IMR-90 (cell line): ENCODE results near the gene TMTC1. TPM values are rescaled to one million over a fixed set of nuclear protein-coding genes. Genes with fewer than 3 reads are reported as not detected.

Source experiments
- ATAC-seq: fragments of 200-7000 bp; cut with Tn5 transposase; 2 replicates; pipeline ENCODE4 v1.9.1; 2020; ENCODE audit warnings: low read depth, mild to moderate bottlenecking, moderate library complexity
- BruUV-seq: library from RNA; stranded (reverse); fragments of 400-500 nt; replicated peaks from 2 replicates; lab custom pipeline; 2021; lab: Mats Ljungman, UMichigan
- CTCF ChIA-PET: fragments of 300-600 bp; formaldehyde crosslinking; extraction: SDS; loops from one replicate; lab custom pipeline; 2021; ENCODE audit warnings: antibody characterized with exemption; lab: Yijun Ruan, JAX
- POLR2A ChIA-PET: fragments of 300-600 bp; sonication (Branson Sonifier 250); formaldehyde crosslinking; loops from one replicate; lab custom pipeline; 2022; ENCODE audit warnings: antibody characterized with exemption; ENCODE audit not compliant: unreplicated experiment; lab: Charles Lee
- DNase-seq: peaks from one replicate; pipeline ENCODE4 v3.0.0; 2013
- H2AFZ ChIP-seq: replicated peaks from 2 replicates; pipeline ENCODE3; 2013; ENCODE audit warnings: low read length, mild to moderate bottlenecking; ENCODE audit not compliant: poor library complexity
- H2AK5ac ChIP-seq: 2 replicates; pipeline ENCODE4 v1.6.1; 2013; ENCODE audit warnings: low read depth, low read length, inconsistent platforms
- H2AK9ac ChIP-seq: replicated peaks from 2 replicates; pipeline ENCODE3; 2013; ENCODE audit warnings: mild to moderate bottlenecking, low read depth, low read length, moderate library complexity; ENCODE audit not compliant: poor library complexity
- H2BK120ac ChIP-seq: 2 replicates; pipeline ENCODE4 v1.6.1; 2013; ENCODE audit warnings: low read depth, low read length, inconsistent platforms
- H2BK15ac ChIP-seq: 3 replicates; pipeline ENCODE4 v1.6.1; 2013; ENCODE audit warnings: low read depth, low read length, inconsistent platforms
- H2BK20ac ChIP-seq: 2 replicates; pipeline ENCODE4 v1.6.1; 2013; ENCODE audit warnings: low read depth, mild to moderate bottlenecking, inconsistent platforms, low read length, moderate library complexity
- H2BK5ac ChIP-seq: 2 replicates; pipeline ENCODE4 v1.6.1; 2013; ENCODE audit warnings: mild to moderate bottlenecking, low read depth, low read length, inconsistent platforms; ENCODE audit not compliant: poor library complexity, severe bottlenecking
- H3K14ac ChIP-seq: replicated peaks from 2 replicates; pipeline ENCODE4 v1.6.1; 2013; ENCODE audit warnings: low read depth, low read length, inconsistent platforms
- H3K18ac ChIP-seq: 2 replicates; pipeline ENCODE4 v1.6.1; 2013; ENCODE audit warnings: low read depth, low read length, control low read depth
- H3K23ac ChIP-seq: 2 replicates; pipeline ENCODE4 v1.6.1; 2013; ENCODE audit warnings: low read depth, low read length, inconsistent platforms
- H3K27ac ChIP-seq: 2 replicates; pipeline ENCODE4 v1.5.1; 2013; ENCODE audit warnings: mild to moderate bottlenecking, control low read depth, low read length; ENCODE audit not compliant: insufficient read depth
- H3K27me3 ChIP-seq: 2 replicates; pipeline ENCODE4 v1.6.1; 2013; ENCODE audit warnings: low read length; ENCODE audit not compliant: control insufficient read depth, insufficient read depth
- H3K36me3 ChIP-seq: 2 replicates; pipeline ENCODE4 v1.6.1; 2013; ENCODE audit warnings: low read length, mixed read lengths; ENCODE audit not compliant: control insufficient read depth, insufficient read depth
- H3K4ac ChIP-seq: 2 replicates; pipeline ENCODE4 v1.6.1; 2013; ENCODE audit warnings: low read depth, low read length, inconsistent platforms
- H3K4me1 ChIP-seq: 2 replicates; pipeline ENCODE4 v1.6.1; 2013; ENCODE audit warnings: low read length, mixed read lengths; ENCODE audit not compliant: control insufficient read depth, insufficient read depth
- H3K4me2 ChIP-seq: 2 replicates; pipeline ENCODE4 v1.6.1; 2013; ENCODE audit warnings: low read depth, mild to moderate bottlenecking, control low read depth, low read length, moderate library complexity
- H3K4me3 ChIP-seq: 2 replicates; pipeline ENCODE4 v1.5.1; 2013; ENCODE audit warnings: low read depth, mild to moderate bottlenecking, control low read depth, low read length, moderate library complexity; ENCODE audit not compliant: insufficient read depth
- H3K56ac ChIP-seq: 2 replicates; pipeline ENCODE4 v1.6.1; 2013; ENCODE audit warnings: low read length, inconsistent platforms; ENCODE audit not compliant: insufficient read depth; ENCODE audit errors: extremely low read depth
- H3K79me1 ChIP-seq, 2 experiments: 2 replicates each; pipeline ENCODE4 v1.6.1; 2013; ENCODE audit warnings: low read length in 2 of 2, inconsistent platforms in 1 of 2, low read depth in 1 of 2
- H3K9ac ChIP-seq: 2 replicates; pipeline ENCODE4 v1.6.1; 2013; ENCODE audit warnings: low read depth, low read length, control low read depth
- H3K9me1 ChIP-seq: 2 replicates; pipeline ENCODE4 v1.6.1; 2013; ENCODE audit warnings: low read length, inconsistent platforms; ENCODE audit not compliant: insufficient read depth
- H3K9me3 ChIP-seq: 2 replicates; pipeline ENCODE4 v1.6.1; 2013; ENCODE audit warnings: low read length; ENCODE audit not compliant: control insufficient read depth, insufficient read depth
- H4K20me1 ChIP-seq: 2 replicates; pipeline ENCODE4 v1.6.1; 2013; ENCODE audit warnings: low read length, inconsistent platforms; ENCODE audit not compliant: insufficient read depth
- H4K5ac ChIP-seq: 2 replicates; pipeline ENCODE4 v1.6.1; 2013; ENCODE audit warnings: mild to moderate bottlenecking, low read depth, low read length, control low read depth
- H4K8ac ChIP-seq, 2 experiments: 2 replicates each; pipeline ENCODE4 v1.6.1; 2013; ENCODE audit warnings: low read depth in 2 of 2, low read length in 2 of 2, control low read depth in 1 of 2, inconsistent platforms in 1 of 2
- H4K91ac ChIP-seq: 2 replicates; pipeline ENCODE4 v1.6.1; 2013; ENCODE audit warnings: low read depth, low read length, inconsistent platforms; ENCODE audit not compliant: insufficient read depth
- BHLHE40 ChIP-seq: fragments of 150-350 bp; IDR thresholded peaks from 2 replicates; pipeline ENCODE4 v1.6.1; 2016; ENCODE audit warnings: mild to moderate bottlenecking, low read depth, low read length
- CEBPB ChIP-seq: IDR thresholded peaks from 2 replicates; pipeline ENCODE4 v1.6.1; 2012; ENCODE audit warnings: low read depth, low read length, improper control_type of control experiment
- CHD1 ChIP-seq: IDR thresholded peaks from 2 replicates; pipeline ENCODE4 v1.6.1; 2012; ENCODE audit warnings: low read depth, low read length, improper control_type of control experiment
- CTCF ChIP-seq: conservative IDR thresholded peaks from 2 replicates; pipeline ENCODE4 v1.5.1; 2012; ENCODE audit warnings: mild to moderate bottlenecking, low read depth, low read length, improper control_type of control experiment
- ELK1 ChIP-seq: fragments of 150-350 bp; IDR thresholded peaks from 2 replicates; pipeline ENCODE4 v1.6.1; 2016; ENCODE audit warnings: low read depth, mild to moderate bottlenecking, low read length, moderate library complexity, borderline replicate concordance
- MAFK ChIP-seq: IDR thresholded peaks from 2 replicates; pipeline ENCODE4 v1.6.1; 2012; ENCODE audit warnings: low read depth, low read length, improper control_type of control experiment
- MAZ ChIP-seq: IDR thresholded peaks from 2 replicates; pipeline ENCODE4 v1.6.1; 2012; ENCODE audit warnings: low read depth, mild to moderate bottlenecking, low read length, improper control_type of control experiment, moderate library complexity, borderline replicate concordance
- MXI1 ChIP-seq: IDR thresholded peaks from 2 replicates; pipeline ENCODE4 v1.6.1; 2012; ENCODE audit warnings: low read depth, mild to moderate bottlenecking, low read length, moderate library complexity, borderline replicate concordance
- NFE2L2 ChIP-seq: fragments of 150-350 bp; IDR thresholded peaks from 2 replicates; pipeline ENCODE4 v1.6.1; 2016; ENCODE audit warnings: low read depth, mild to moderate bottlenecking, low read length
- POLR2A ChIP-seq: IDR thresholded peaks from 2 replicates; pipeline ENCODE4 v1.6.1; 2012; ENCODE audit warnings: mild to moderate bottlenecking, low read depth, low read length
- RAD21 ChIP-seq: IDR thresholded peaks from 2 replicates; pipeline ENCODE4 v1.6.1; 2012; ENCODE audit warnings: low read length, improper control_type of control experiment
- RCOR1 ChIP-seq: IDR thresholded peaks from 2 replicates; pipeline ENCODE4 v1.6.1; 2012; ENCODE audit warnings: mild to moderate bottlenecking, low read length, improper control_type of control experiment; ENCODE audit not compliant: insufficient replicate concordance
- RFX5 ChIP-seq: IDR thresholded peaks from 2 replicates; pipeline ENCODE4 v1.8.0; 2012; ENCODE audit warnings: low read depth, mild to moderate bottlenecking, low read length, moderate library complexity
- SMC3 ChIP-seq: fragments of 150-350 bp; IDR thresholded peaks from 2 replicates; pipeline ENCODE4 v1.6.1; 2016; ENCODE audit warnings: low read depth, mild to moderate bottlenecking, antibody characterized with exemption, low read length, moderate library complexity
- WGBS, 2 experiments: methylation state at CpG; one replicate each; pipeline versions ENCODE4 v1.1.5 to v1.1.7; 2013; ENCODE audit warnings: missing lambda C conversion rate in 2 of 2; ENCODE audit not compliant: insufficient read length in 1 of 2; ENCODE audit errors: extremely low coverage in 2 of 2; 5-methylcytosine and 5-hydroxymethylcytosine counted together
- dilution Hi-C: fragments of 300-500 bp; cut with HindIII; formaldehyde crosslinking; loops from one replicate; pipeline ENCODE4 v1.14.3; 2018; ENCODE audit warnings: low sequenced_read_pairs; ENCODE audit not compliant: unreplicated experiment
- in situ Hi-C: fragments of 300-500 bp; cut with MboI; formaldehyde crosslinking; loops from 3 replicates; pipeline ENCODE4 v1.14.3; 2019; ENCODE audit warnings: low sequenced_read_pairs, inconsistent platforms, mixed read lengths
- intact Hi-C: fragments of 100-400 bp; cut with micrococcal nuclease; formaldehyde crosslinking; loops from 2 replicates; pipeline ENCODE4 v1.10.0; 2022
- polyA plus RNA-seq, 3 experiments: library from polyadenylated mRNA; depleted of rRNA; stranded (reverse); fragments of >200 nt; gene quantifications; 2 replicates each; pipeline ENCODE4 v1.2.3, GENCODE V29; 2012; ENCODE audit warnings: low replicate concordance in 1 of 3
- total RNA-seq: library from RNA; depleted of rRNA; stranded (reverse); fragments of >200 nt; gene quantifications from 2 replicates; pipeline ENCODE4 v1.2.3, GENCODE V29; 2012

TMTC1 gene
- total and polyA plus RNA-seq, 2 of the 4 experiments (the other 2 are of a cell fraction) = 12.5 to 36.4 TPM

GRCh38 chr12:29547151-29547632 is 236.6 kb downstream of the TMTC1 start:
- no peak overlapping the region for H3K23ac ChIP-seq
- H3K36me3 ChIP-seq = no peaks in the 10 kb centered on the region
- peak; percentile 79 for ATAC-seq
- H2BK20ac ChIP-seq = peak overlapping the region; percentile 96
- dilution Hi-C loops (no loop called here), intact Hi-C loops (loop anchor here (2.0 kb wide), 1 partner anchor 236 kb away; the partner anchor contains the start of gene TMTC1), in situ Hi-C loops (loop anchor here (10.0 kb wide), 1 partner anchor 238 kb away; the partner anchor contains the start of gene TMTC1)
- no peak overlapping the region for H2BK15ac ChIP-seq
- no TSS peak for BruUV-seq
- peak overlapping the region; percentile 93 for H2BK120ac ChIP-seq
- peak overlapping the region; percentile 88; the same call in 1 of the 2 replicates for H3K4ac ChIP-seq
- H2AK9ac ChIP-seq = no peak overlapping the region
- H4K5ac ChIP-seq = no peak overlapping the region
- peaks cover 0 to 27% of the 10 kb centered on the region in 2 experiments; a peak in 2 of 4 replicates for H3K79me1 ChIP-seq
- H4K91ac ChIP-seq = peak overlapping the region; percentile 95; the same call in 1 of the 2 replicates
- H3K9ac ChIP-seq = no peak overlapping the region
- H4K20me1 ChIP-seq = no peaks in the 10 kb centered on the region
- no peak overlapping the region; the same call in 1 of the 2 replicates for H3K18ac ChIP-seq
- H3K27me3 ChIP-seq = no peaks in the 10 kb centered on the region
- H3K4me1 ChIP-seq = peaks cover 16% of the 10 kb centered on the region
- ChIA-PET CTCF (interaction anchor here (0.6 to 0.9 kb wide), 2 partner anchors 29 to 33 kb away, joined by 3 read pairs; no protein-coding TSS in a partner anchor), POLR2A (no interaction called here)
- peak overlapping the region; percentile 54; the same call in 1 of the 2 replicates for H2AK5ac ChIP-seq
- H4K8ac ChIP-seq = peak overlapping the region in 1 of 2 experiments; percentile 63; a peak in 1 of 4 replicates
- peaks cover 16% of the 10 kb centered on the region for H3K9me1 ChIP-seq
- H3K9me3 ChIP-seq = no peaks in the 10 kb centered on the region
- WGBS, 2 experiments = no CpG with 5 or more reads among the region's 4 CpGs
- peak overlapping the region; percentile 59; the same call in 1 of the 2 replicates for H3K56ac ChIP-seq
- no peak overlapping the region; the same call in 1 of the 2 replicates for H3K14ac ChIP-seq
- no peak overlapping the region for H2AFZ ChIP-seq
- DNase-seq = peak; percentile 85
- H3K4me3 ChIP-seq = no peak overlapping the region
- H3K27ac ChIP-seq = peak overlapping the region; percentile 58; the same call in 1 of the 2 replicates
- peak overlapping the region; percentile 47; the same call in 1 of the 2 replicates for H3K4me2 ChIP-seq
- H2BK5ac ChIP-seq = peak overlapping the region; percentile 91
- TF ChIP-seq CHD1 (no peak), RAD21 (no peak), NFE2L2 (no peak), RFX5 (no peak), CTCF (no peak), ELK1 (no peak), BHLHE40 (peak; percentile 42; the same call in 1 of the 2 replicates), MAZ (no peak), CEBPB (0 out of 2 replicates have a peak, but pooled peaks have one; percentile 9), SMC3 (no peak), POLR2A (no peak), MAFK (no peak), RCOR1 (no peak), MXI1 (no peak)
